ENCODE results near the gene DDO.

- TF ChIP-seq EZH2 (IDR thresholded peaks at IDR 0.05; ENCODE audit: borderline replicate concordance, low read depth, low read length, poor library complexity, severe bottlenecking): no peak
- no peak for TF ChIP-seq CTCF (conservative IDR thresholded peaks at IDR 0.05; ENCODE audit: low read depth, low read length)
Measured at GRCh38 chr6:110456694-110457093, 41.3 kb upstream of the DDO start.
